GM21717 (cell line): ENCODE measurements around the gene CEP126.

Experiments used
- ATAC-seq: cut with Tn5 transposase; IDR thresholded peaks from one replicate; pipeline ENCODE4 v1.9.1; 2021; ENCODE audit warnings: mild to moderate bottlenecking, moderate library complexity; ENCODE audit not compliant: unreplicated experiment

Gene CEP126

GRCh38 chr11:102010776-102011494 lies 96.1 kb downstream of the CEP126 start:
- no peak for ATAC-seq

GRCh38 chr11:102012946-102013345 lies 98.1 kb downstream of the CEP126 start:
- ATAC-seq = no peak

GRCh38 chr11:102014756-102015155 lies 99.9 kb downstream of the CEP126 start:
- ATAC-seq = no peak

- no peak for ATAC-seq
Measured at GRCh38 chr11:102017026-102017425, 102.2 kb downstream of the CEP126 start.

GRCh38 chr11:102026217-102026616 lies 111.4 kb downstream of the CEP126 start:
- no peak for ATAC-seq

- ATAC-seq = no peak
Measured at GRCh38 chr11:102026959-102027358, 112.1 kb downstream of the CEP126 start.

GRCh38 chr11:102036757-102037156 lies 121.9 kb downstream of the CEP126 start:
- no peak for ATAC-seq

GRCh38 chr11:102046841-102047240 lies 132.0 kb downstream of the CEP126 start:
- no peak for ATAC-seq

- peak; percentile 49 for ATAC-seq
Measured at GRCh38 chr11:102047305-102047924, 132.6 kb downstream of the CEP126 start, which contains the start of gene CFAP300. Gene CFAP300 (plus strand): TSS chr11:102047437. CDS start chr11:102047471, 34 bp downstream.
